Fibroblast of upper back skin (primary cell): ENCODE measurements around the gene TLCD5.

Source experiments
- DNase-seq: peaks from one replicate; pipeline ENCODE4 v3.0.0-alpha.2; 2013

Gene TLCD5

DNA sequence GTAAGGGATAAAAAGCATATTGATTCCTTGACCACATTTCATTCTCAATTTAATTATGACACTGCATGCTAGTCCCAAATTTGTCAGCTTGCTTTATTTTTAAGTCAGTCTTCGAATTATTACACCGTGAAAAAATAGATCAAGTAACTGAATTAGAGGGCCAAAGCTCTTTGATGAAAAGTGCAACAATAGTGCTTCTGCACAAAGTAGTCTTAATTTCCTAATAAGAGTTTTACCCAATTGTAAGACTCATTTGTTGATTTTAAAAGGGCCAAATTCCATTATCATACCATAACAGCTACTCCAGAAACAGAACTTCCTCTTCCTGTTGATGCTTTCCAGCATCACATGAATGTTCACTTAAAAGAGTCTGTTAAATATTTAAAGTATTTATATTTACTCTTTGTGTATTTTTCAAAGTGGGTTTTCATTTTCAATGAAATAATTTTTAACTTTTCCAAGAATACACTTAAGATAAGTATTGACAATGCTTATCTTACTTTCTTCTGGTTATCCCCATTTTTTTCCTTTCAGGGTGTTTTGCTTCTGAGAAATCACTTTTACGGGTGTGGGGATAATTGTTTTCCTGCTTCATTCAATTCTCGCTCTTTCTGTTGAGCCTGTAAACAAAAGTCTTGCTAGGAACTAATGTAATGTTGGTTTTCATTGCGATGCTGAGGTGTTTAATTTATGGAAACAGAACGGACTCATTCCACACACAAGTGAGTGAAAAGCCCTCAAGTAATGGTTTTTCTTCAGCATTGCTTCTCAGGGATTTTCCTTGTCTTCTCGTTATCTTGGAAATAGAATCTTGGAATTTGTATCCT lies 13.2 kb downstream of the TLCD5 start:
- no peak for DNase-seq

DNA sequence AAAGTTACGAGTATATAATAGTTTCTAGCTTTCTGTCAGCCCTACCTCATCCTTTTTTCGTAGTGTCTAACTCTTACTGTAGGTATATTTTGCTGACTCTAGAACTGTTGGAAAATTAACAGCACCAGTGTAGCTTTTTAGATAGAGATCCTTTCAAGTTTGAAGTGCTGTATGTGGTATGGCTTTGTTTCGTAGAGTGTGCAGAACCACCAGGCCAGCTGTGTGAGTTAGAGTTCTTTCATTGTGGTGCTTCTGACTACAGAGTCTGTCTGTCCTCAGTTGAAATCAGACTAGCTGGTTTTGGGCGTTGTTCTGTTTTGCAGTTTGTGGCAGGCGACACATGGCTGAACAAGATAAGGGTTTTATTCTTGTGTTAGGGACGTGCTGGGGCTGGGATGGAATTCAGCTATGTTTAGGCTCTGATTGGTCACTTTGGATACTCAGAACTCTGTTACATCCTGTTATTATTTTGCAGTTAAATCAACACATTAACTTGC lies 14.3 kb downstream of the TLCD5 start:
- no peak for DNase-seq

DNA sequence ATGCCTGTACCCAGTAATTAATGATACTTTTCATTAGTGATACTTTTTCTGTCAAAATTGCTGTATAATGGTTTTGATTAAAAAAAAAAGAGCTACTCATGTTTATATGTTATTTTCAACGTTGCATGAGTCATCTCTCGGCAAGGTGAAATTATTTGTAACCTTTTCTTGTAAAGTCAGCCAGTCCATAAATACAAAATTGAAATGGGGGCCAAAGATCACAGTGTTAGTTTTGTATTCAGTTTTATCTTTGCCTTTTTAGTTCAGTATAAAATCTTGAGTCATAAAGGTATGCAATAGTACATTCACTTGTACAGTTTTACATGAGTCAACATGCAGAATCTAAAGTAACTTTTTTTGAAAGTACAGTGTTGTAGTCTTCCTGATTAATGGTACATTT lies 15.4 kb downstream of the TLCD5 start:
- no peak for DNase-seq

DNA sequence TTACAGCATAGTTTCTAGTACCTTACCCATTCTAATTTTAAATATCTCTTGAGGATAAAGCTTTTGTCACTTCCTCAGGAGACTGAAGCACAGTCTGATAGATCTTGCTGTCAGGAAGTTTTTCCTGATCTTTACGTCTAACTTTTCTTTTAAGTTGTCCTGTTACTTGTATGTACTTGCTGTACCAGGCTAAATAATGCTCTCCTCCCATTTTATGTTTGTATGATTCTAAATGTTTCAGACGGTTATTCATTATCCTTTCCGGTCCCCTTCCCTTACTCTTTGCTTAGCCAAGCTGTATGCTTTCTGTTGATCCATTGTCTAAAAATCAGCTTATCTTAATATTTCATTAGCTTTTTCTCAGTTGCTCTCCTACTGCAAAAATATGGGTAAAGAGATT lies 17.1 kb downstream of the TLCD5 start:
- DNase-seq: no peak

DNA sequence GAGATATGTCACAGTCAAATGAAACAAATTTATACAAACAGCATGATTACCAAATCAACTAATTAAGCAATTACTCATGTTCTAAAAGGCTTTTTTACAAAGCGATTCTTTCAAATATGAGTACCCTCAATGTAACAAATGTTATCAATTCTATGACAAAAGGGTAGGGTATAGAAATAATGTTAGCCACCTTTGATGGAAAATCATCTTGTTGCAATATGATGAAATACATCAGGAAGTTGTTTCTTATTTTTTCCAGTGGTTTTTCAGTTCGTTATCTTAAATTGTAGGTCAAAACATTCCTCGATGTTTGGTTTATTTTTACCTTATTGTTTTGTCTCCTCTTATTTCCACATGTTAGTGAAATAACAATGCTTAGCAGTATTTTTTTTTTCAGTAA lies 17.6 kb downstream of the TLCD5 start:
- no peak for DNase-seq

DNA sequence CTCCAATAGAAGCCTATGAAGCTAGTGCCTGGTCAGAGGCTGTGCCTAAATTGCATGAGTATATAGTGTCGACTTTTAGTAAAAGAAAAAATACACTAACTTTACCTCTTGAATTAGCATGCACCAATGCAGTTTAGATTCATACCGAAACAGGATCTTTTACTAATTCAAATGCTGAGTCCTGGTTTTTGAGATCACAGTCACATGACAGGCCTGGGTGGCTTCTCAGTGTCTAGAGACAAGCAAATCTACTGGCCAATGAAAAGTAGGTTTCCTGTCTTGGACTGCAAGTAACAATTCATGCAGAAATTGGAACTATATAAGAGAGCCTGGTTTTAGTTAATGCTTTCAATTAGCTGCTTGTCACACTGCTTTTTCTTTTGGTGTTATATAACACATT lies 18.3 kb downstream of the TLCD5 start:
- DNase-seq: no peak

DNA sequence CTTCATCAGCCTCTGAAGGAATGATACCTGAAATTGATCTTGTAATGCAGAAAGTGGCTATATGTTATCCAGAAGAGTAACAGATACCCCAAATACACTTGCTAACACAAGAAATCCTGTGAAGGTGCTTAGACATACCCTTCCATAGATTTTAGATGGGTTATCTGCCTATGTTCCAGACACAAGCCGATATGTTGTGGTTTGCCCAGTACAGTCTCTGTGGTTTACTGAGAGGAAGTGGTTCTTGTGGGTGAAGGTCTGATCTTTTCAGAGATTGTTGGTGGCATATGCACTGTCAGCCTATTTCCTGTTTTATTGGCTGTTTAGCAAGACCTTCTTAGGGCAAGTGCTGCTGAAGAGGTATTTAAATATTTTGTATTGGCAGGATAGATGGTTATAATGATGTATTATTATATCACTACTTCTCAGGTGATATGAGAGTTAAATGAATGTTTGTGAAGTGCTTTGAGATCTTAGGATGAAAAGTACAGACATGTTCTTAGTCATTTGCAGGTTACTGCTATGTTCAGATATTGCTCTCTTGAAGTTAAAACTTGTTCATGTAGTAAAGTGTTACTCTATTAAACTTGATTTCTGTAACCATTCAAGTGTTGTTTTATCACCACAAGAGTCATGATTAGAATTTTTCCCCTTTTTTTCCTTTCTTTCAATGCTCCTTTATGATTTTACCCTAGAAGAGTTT lies 19.4 kb downstream of the TLCD5 start:
- peak; percentile 66 for DNase-seq

DNA sequence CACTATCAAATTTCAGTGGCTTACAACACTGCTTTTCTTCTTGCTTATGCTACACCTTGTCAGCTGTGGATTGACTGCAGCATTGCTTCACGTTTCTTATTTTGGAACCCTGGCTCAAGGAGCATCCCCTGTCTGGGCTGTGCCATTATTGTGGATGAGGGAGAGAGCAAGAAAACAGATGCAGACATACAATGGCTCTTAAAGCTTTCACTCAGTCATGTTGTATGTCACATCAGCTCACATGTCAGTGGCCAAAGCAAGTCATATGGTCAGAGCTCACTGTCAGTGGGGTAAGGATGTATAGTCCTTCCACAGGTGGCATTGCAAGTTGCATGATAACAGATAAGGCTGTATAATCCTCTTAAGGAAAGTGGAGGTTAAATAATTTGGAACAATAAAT lies 21.1 kb downstream of the TLCD5 start:
- no peak for DNase-seq

DNA sequence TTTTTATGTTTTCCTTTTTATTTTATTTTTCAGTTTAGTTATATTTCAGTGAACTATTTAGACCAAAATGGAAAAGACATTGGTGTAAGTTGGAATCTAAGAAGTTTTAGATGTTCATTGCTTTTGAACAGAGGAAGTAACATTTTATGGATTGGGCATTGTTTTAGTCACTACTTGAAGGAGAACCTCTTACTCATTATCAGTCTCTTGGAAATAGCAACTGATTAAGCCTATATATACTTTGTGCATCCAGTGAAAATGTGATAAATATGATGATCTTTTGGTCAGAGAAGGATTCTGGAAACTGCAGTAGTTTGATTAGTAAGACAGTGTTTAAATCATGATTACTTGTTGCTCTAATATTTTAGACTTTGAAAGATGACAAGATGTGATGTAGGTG lies 25.5 kb downstream of the TLCD5 start:
- DNase-seq: no peak

DNA sequence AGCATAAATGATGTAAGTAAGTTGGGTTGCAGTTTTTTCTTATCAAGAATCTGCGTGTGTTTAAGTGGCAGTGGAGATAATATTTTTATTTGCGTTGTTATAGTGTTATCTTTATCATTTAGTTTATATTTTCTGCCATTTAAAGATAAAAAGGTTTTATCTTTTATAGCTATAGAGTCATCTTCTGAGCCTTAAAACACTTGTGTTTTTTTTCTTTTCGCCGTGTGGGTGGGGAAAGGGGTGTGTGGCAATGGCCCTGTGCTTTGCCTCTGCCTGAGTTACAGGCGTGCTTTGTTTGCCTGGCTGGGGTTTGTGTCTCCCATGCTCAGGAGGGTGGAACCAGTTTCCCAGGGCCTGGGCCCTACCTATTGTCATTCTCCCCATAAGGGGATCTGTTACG lies 27.3 kb downstream of the TLCD5 start:
- DNase-seq: no peak

DNA sequence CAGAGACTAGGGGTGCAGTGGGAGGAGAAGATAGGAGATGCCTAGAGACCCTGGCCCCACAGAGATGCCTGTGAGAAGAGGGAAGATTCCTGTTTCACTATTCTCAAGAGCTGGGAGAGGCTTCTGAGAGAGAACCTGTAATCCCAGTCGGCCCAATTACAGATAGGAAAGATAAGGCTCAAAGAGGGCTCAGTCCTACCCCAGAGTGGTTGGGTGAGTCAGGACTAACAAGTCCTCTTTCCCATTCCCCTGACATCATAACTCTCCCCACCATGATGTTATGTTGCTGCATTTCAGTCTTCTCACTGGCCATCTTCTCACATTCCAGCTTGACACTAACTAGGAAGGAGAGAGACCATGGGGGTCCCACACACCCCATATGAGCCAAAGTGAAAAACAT lies 29.0 kb downstream of the TLCD5 start:
- DNase-seq: no peak

DNA sequence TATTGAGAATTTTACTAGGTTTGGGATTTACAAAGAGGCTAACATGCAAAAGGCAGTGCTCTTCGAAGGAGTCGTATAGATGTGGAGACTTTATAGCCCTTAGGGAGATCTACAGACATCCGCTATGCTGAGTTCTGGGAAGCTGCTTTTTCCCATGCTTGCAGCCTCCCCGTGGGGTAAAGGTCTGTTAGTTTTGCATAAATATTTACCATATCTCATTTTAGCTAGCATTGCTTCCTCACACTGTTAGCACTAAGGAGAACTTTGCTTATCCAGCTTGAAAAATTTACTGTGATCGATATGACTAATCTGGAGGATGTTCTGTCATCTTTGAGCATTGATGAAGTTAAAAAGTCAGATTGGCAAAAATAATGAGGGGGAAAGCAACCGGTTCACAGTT lies 29.7 kb downstream of the TLCD5 start:
- no peak for DNase-seq

DNA sequence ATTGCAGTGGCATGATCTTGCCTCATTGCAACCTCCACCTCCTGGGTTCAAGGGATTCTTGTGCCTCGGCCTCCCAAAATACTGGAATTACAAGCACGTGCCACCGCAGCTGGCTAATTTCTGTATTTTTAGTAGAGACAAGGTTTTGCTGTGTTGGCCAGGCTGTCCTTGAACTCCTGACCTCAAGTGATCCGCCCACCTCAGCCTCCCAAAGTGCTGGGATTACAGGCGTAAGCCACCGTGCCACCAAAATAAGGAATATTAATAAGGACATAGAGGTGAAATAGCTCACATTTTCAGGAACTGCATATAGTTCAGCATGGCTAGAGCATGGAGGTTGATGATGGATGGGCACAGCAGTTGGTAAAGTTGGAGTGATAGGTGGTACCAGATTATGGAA lies 32.5 kb downstream of the TLCD5 start:
- no peak for DNase-seq

DNA sequence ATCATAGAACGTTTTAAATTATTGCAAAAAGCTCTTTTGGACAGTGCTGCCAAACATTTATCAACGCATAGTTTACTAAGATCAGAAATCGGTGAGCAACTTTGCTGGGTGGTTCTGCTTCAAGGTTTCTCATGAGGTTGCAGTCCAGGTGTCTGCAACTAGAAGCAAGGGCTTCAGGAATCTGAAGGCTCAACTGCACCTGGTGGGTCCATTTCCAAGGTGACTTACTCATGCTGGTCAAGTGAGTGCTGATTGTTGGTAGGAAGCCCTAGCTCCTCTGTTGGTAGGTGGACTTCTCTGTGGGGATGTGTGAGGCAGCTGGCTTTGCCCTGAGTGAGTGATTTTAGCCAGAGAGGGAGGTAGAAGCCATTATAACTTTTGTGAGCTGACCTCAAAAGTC lies 33.6 kb downstream of the TLCD5 start:
- DNase-seq: no peak

DNA sequence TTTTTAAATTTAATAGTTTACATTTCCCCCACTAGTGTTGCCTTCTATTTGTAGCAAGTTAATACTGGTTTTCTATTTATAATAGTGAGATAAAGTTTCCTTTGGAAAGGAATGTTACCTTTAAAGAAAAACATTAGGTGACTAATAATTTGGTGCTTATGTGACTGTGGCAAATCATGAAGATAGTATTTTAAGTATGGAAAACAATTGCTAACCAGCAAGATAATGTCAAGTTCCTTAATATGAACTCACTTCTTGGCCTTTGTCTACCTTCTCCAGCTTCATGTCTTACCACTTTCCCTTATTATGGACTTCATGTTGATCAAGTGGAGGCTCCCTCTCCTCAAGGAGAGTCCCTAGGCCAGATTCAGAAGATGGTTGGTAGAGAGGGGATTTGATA lies 38.3 kb downstream of the TLCD5 start:
- DNase-seq: no peak

DNA sequence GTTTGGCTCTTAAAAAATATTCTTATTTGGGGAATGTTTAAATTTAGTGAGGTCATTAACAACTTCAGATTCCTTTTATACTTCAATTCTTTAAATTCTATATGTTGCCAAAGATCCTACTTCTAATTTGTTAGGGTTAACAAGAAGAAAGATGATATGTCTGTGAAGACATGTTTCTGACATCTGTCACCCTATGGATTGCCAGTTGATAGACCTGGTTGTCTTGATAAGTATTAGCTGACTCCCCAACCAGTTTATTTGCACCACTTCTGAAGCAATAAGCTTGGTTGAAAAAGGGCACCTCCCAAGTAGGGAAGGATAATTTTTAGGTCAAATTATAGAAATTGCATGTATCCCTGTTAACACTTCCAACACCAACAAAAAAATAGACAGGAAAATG lies 40.4 kb downstream of the TLCD5 start:
- no peak for DNase-seq

DNA sequence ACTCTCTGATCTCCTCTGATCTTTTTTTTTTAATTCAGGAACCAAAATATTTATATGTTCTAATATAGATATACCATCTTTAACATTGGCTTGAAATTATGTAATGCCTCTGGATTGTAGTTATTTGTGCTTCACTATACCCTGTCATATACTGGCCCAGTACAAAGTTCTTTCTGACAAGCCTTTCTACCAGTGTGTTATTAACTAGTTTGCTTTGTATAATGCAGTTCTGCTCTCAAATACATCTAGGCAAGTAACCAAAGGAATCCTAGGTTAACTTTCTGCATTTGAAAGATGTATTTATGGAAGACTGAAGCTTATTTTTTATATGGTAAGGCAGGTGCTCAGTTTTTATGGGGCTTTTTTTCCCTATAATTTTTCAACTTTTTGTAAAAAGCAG lies 47.2 kb downstream of the TLCD5 start:
- DNase-seq: no peak

DNA sequence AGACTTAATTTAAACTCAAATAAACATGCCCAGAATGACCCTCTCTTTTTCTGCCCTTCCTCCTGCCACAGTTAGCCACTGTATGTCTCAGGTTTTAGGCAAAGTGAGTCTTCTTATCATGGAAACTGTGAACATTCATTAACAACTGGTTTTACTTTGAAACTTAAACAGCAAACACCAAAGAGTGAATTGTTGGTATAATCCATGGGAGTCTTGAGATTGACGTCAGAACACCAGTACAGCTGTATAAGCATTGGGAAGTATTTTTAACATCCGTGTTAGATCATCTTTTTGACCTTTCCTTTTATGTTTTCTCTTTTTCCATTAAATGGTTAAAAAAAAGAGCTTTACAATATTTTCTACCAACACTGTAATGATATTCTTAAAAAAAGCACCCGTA lies 50.0 kb downstream of the TLCD5 start:
- DNase-seq: no peak

DNA sequence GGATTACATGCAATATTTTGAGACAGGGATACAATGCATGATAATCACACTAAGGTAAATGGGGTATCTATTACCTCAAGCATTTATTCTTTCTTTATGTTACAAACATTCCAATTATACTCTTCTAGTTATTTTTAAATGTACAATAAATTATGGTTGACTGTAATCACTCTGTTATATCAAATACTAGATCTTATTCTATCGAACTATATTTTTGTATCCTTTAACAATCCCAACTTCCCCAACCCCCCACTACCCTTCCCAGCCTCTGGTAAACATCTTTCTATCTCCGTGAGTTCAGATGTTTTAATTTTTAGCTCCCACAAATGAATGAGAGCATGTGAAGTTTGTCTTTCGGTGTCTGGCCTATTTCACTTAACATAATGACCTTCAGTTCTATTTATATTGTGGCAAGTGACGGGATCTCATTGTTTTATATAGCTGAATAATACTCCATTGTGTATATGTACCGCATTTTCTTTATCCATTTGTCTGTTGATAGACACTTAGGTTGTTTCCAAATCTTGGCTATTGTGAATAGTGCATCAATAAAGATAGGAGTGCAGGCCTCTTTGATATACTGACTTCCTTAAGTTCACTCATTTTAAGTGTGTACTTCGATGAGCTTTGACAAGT lies 51.6 kb downstream of the TLCD5 start:
- DNase-seq: no peak

DNA sequence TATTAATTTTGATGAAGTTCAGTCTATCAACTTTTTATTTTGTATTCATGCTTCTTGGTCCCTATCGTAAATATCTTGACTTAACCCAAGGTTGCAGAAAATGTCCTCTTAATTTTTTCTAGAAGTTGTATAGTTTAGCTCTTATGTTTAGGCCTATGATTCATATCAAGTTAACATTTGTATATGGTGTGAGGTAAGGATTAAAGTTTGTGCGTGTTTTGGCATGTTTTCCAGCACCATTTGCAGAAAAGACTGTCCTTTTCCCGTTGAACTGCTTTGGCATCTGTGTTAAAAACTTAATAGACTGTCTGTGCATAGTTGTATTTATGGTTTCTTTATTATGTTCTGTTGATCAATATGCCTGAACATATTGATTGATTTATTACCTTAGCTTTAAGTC lies 53.4 kb downstream of the TLCD5 start:
- no peak for DNase-seq

DNA sequence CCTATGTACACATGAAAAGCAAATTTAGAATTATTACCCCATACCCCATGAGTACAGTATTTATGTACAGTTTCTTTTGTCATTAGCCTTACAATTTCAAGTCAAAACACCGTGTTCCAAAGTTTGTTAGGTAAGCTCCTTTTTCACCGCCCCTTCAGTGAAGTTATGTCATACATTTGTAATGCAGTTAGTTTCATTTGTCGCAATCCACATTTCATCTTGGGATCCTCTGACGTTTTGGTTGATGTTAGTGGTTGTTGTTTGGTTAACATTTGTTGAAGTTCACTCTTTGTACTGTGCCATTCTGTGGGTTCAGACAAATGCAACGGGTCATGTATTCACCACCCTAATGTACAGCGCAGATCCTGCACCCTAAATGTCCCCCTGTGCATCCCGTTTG lies 56.3 kb downstream of the TLCD5 start:
- DNase-seq: no peak
